GM12891 (cell line): ENCODE data around the gene TSPOAP1.
A peak's percentile ranks its signal among the peaks of the same experiment; 100 is the strongest.

Experiments
- POLR2A ChIP-seq: IDR thresholded peaks from 2 replicates; pipeline ENCODE4 v1.6.1; 2011; ENCODE audit warnings: low read depth, low read length, control low read depth
- POLR2AphosphoS5 ChIP-seq: IDR thresholded peaks from 2 replicates; pipeline ENCODE4 v1.6.1; 2011; ENCODE audit warnings: low read depth, low read length, control low read depth
- SPI1 ChIP-seq: IDR thresholded peaks from 2 replicates; pipeline ENCODE4 v1.6.1; 2011; ENCODE audit warnings: low read depth, low read length, control low read depth
- TAF1 ChIP-seq: IDR thresholded peaks from 2 replicates; pipeline ENCODE4 v1.6.1; 2011; ENCODE audit warnings: low read depth, low read length, control low read depth

DNA sequence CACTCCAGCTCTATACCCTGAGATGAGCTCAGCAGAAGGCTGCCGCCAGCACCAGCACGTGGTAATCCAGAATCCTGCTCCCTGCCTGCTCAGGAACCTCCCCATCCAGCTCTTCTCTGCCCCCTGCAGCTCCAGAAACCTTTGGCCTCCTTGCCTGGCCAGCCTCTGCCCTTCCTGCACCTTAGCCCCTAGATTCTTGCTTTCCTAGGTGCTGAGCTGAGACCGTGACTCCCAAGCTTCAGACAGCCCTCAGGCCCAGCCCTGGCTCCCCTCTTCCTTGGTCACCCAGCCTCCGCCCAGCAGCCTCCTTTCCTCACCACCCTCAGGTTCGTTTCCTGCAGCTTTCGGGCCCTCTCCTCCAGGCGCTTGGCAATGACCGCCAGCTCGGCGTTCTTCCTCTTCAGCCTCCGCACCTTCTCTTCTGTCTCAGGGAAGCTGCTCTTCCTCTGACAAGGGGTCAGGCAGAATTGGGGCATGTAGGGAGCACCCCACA lies 2.6 kb downstream of the TSPOAP1 start:
- TF ChIP-seq POLR2A (no peak; the same call in 1 of the 2 replicates), TAF1 (no peak), POLR2AphosphoS5 (peak; percentile 16; the same call in 1 of the 2 replicates), SPI1 (no peak)
